ENCODE results near the gene LRRC8D.
A peak's percentile ranks its signal among the peaks of the same experiment; 100 is the strongest.

LRRC8D gene

GRCh38 chr1:89872567-89872966 is 51.7 kb downstream of the LRRC8D start:
- DNase-seq: no peak

- DNase-seq: no peak
These were observed 52.5 kb downstream of the LRRC8D start for GRCh38 chr1:89873288-89873687.

- peak; percentile 88 for DNase-seq
These were observed 52.9 kb downstream of the LRRC8D start for GRCh38 chr1:89873770-89874169.

GRCh38 chr1:89876463-89876862 is 55.6 kb downstream of the LRRC8D start:
- no peak for DNase-seq

- no peak for DNase-seq
These were observed 56.9 kb downstream of the LRRC8D start for GRCh38 chr1:89877756-89878155.

GRCh38 chr1:89878256-89878655 is 57.4 kb downstream of the LRRC8D start:
- DNase-seq: no peak

- no peak for DNase-seq
These were observed 59.8 kb downstream of the LRRC8D start for GRCh38 chr1:89880679-89881078.

GRCh38 chr1:89881415-89882058 is 60.7 kb downstream of the LRRC8D start:
- DNase-seq: no peak

- no peak for DNase-seq
These were observed 61.7 kb downstream of the LRRC8D start for GRCh38 chr1:89882348-89883029.

GRCh38 chr1:89883030-89883379 is 62.2 kb downstream of the LRRC8D start:
- DNase-seq: no peak

GRCh38 chr1:89884718-89885596 is 64.1 kb downstream of the LRRC8D start:
- peak; percentile 71 for DNase-seq

- DNase-seq: peak; percentile 28
These were observed 66.4 kb downstream of the LRRC8D start for GRCh38 chr1:89887270-89887669.

GRCh38 chr1:89887713-89888112 is 66.9 kb downstream of the LRRC8D start:
- DNase-seq: no peak

- DNase-seq: no peak
These were observed 67.9 kb downstream of the LRRC8D start for GRCh38 chr1:89888480-89889322.

- no peak for DNase-seq
These were observed 68.4 kb downstream of the LRRC8D start for GRCh38 chr1:89889323-89889615.

GRCh38 chr1:89890085-89890752 is 69.4 kb downstream of the LRRC8D start:
- peak; percentile 79 for DNase-seq

- DNase-seq: no peak
These were observed 72.0 kb downstream of the LRRC8D start for GRCh38 chr1:89892816-89893215.

GRCh38 chr1:89894210-89895201 is 73.7 kb downstream of the LRRC8D start:
- DNase-seq: peak; percentile 95

- no peak for DNase-seq
These were observed 75.5 kb downstream of the LRRC8D start for GRCh38 chr1:89896105-89896942.
